IMR-90 (cell line): Measurements from ENCODE around the gene DDI2. TPM values are rescaled to one million over a fixed set of nuclear protein-coding genes. Genes with fewer than 3 reads are reported as not detected.
"Not testable (repeated sequence)": the region's sequence is repeated elsewhere in the genome, so short reads cannot be mapped to it uniquely, and the experiment has no call there.

Source experiments
- ATAC-seq: fragments of 200-7000 bp; cut with Tn5 transposase; 2 replicates; pipeline ENCODE4 v1.9.1; 2020; ENCODE audit warnings: low read depth, mild to moderate bottlenecking, moderate library complexity
- BruUV-seq: library from RNA; stranded (reverse); fragments of 400-500 nt; replicated peaks from 2 replicates; lab custom pipeline; 2021; lab: Mats Ljungman, UMichigan
- CTCF ChIA-PET: fragments of 300-600 bp; formaldehyde crosslinking; extraction: SDS; loops from one replicate; lab custom pipeline; 2021; ENCODE audit warnings: antibody characterized with exemption; lab: Yijun Ruan, JAX
- POLR2A ChIA-PET: fragments of 300-600 bp; sonication (Branson Sonifier 250); formaldehyde crosslinking; loops from one replicate; lab custom pipeline; 2022; ENCODE audit warnings: antibody characterized with exemption; ENCODE audit not compliant: unreplicated experiment; lab: Charles Lee
- DNase-seq: peaks from one replicate; pipeline ENCODE4 v3.0.0; 2013
- H2AFZ ChIP-seq: replicated peaks from 2 replicates; pipeline ENCODE3; 2013; ENCODE audit warnings: low read length, mild to moderate bottlenecking; ENCODE audit not compliant: poor library complexity
- H2AK5ac ChIP-seq: 2 replicates; pipeline ENCODE4 v1.6.1; 2013; ENCODE audit warnings: low read depth, low read length, inconsistent platforms
- H2AK9ac ChIP-seq: replicated peaks from 2 replicates; pipeline ENCODE3; 2013; ENCODE audit warnings: mild to moderate bottlenecking, low read depth, low read length, moderate library complexity; ENCODE audit not compliant: poor library complexity
- H2BK120ac ChIP-seq: 2 replicates; pipeline ENCODE4 v1.6.1; 2013; ENCODE audit warnings: low read depth, low read length, inconsistent platforms
- H2BK15ac ChIP-seq: 3 replicates; pipeline ENCODE4 v1.6.1; 2013; ENCODE audit warnings: low read depth, low read length, inconsistent platforms
- H2BK20ac ChIP-seq: 2 replicates; pipeline ENCODE4 v1.6.1; 2013; ENCODE audit warnings: low read depth, mild to moderate bottlenecking, inconsistent platforms, low read length, moderate library complexity
- H2BK5ac ChIP-seq: 2 replicates; pipeline ENCODE4 v1.6.1; 2013; ENCODE audit warnings: mild to moderate bottlenecking, low read depth, low read length, inconsistent platforms; ENCODE audit not compliant: poor library complexity, severe bottlenecking
- H3K14ac ChIP-seq: replicated peaks from 2 replicates; pipeline ENCODE4 v1.6.1; 2013; ENCODE audit warnings: low read depth, low read length, inconsistent platforms
- H3K18ac ChIP-seq: 2 replicates; pipeline ENCODE4 v1.6.1; 2013; ENCODE audit warnings: low read depth, low read length, control low read depth
- H3K23ac ChIP-seq: 2 replicates; pipeline ENCODE4 v1.6.1; 2013; ENCODE audit warnings: low read depth, low read length, inconsistent platforms
- H3K27ac ChIP-seq: 2 replicates; pipeline ENCODE4 v1.5.1; 2013; ENCODE audit warnings: mild to moderate bottlenecking, control low read depth, low read length; ENCODE audit not compliant: insufficient read depth
- H3K27me3 ChIP-seq: 2 replicates; pipeline ENCODE4 v1.6.1; 2013; ENCODE audit warnings: low read length; ENCODE audit not compliant: control insufficient read depth, insufficient read depth
- H3K36me3 ChIP-seq: 2 replicates; pipeline ENCODE4 v1.6.1; 2013; ENCODE audit warnings: low read length, mixed read lengths; ENCODE audit not compliant: control insufficient read depth, insufficient read depth
- H3K4ac ChIP-seq: 2 replicates; pipeline ENCODE4 v1.6.1; 2013; ENCODE audit warnings: low read depth, low read length, inconsistent platforms
- H3K4me1 ChIP-seq: 2 replicates; pipeline ENCODE4 v1.6.1; 2013; ENCODE audit warnings: low read length, mixed read lengths; ENCODE audit not compliant: control insufficient read depth, insufficient read depth
- H3K4me2 ChIP-seq: 2 replicates; pipeline ENCODE4 v1.6.1; 2013; ENCODE audit warnings: low read depth, mild to moderate bottlenecking, control low read depth, low read length, moderate library complexity
- H3K4me3 ChIP-seq: 2 replicates; pipeline ENCODE4 v1.5.1; 2013; ENCODE audit warnings: low read depth, mild to moderate bottlenecking, control low read depth, low read length, moderate library complexity; ENCODE audit not compliant: insufficient read depth
- H3K56ac ChIP-seq: 2 replicates; pipeline ENCODE4 v1.6.1; 2013; ENCODE audit warnings: low read length, inconsistent platforms; ENCODE audit not compliant: insufficient read depth; ENCODE audit errors: extremely low read depth
- H3K79me1 ChIP-seq, 2 experiments: 2 replicates each; pipeline ENCODE4 v1.6.1; 2013; ENCODE audit warnings: low read length in 2 of 2, inconsistent platforms in 1 of 2, low read depth in 1 of 2
- H3K9ac ChIP-seq: 2 replicates; pipeline ENCODE4 v1.6.1; 2013; ENCODE audit warnings: low read depth, low read length, control low read depth
- H3K9me1 ChIP-seq: 2 replicates; pipeline ENCODE4 v1.6.1; 2013; ENCODE audit warnings: low read length, inconsistent platforms; ENCODE audit not compliant: insufficient read depth
- H3K9me3 ChIP-seq: 2 replicates; pipeline ENCODE4 v1.6.1; 2013; ENCODE audit warnings: low read length; ENCODE audit not compliant: control insufficient read depth, insufficient read depth
- H4K20me1 ChIP-seq: 2 replicates; pipeline ENCODE4 v1.6.1; 2013; ENCODE audit warnings: low read length, inconsistent platforms; ENCODE audit not compliant: insufficient read depth
- H4K5ac ChIP-seq: 2 replicates; pipeline ENCODE4 v1.6.1; 2013; ENCODE audit warnings: mild to moderate bottlenecking, low read depth, low read length, control low read depth
- H4K8ac ChIP-seq, 2 experiments: 2 replicates each; pipeline ENCODE4 v1.6.1; 2013; ENCODE audit warnings: low read depth in 2 of 2, low read length in 2 of 2, control low read depth in 1 of 2, inconsistent platforms in 1 of 2
- H4K91ac ChIP-seq: 2 replicates; pipeline ENCODE4 v1.6.1; 2013; ENCODE audit warnings: low read depth, low read length, inconsistent platforms; ENCODE audit not compliant: insufficient read depth
- WGBS, 2 experiments: methylation state at CpG; one replicate each; pipeline versions ENCODE4 v1.1.5 to v1.1.7; 2013; ENCODE audit warnings: missing lambda C conversion rate in 2 of 2; ENCODE audit not compliant: insufficient read length in 1 of 2; ENCODE audit errors: extremely low coverage in 2 of 2; 5-methylcytosine and 5-hydroxymethylcytosine counted together
- dilution Hi-C: fragments of 300-500 bp; cut with HindIII; formaldehyde crosslinking; loops from one replicate; pipeline ENCODE4 v1.14.3; 2018; ENCODE audit warnings: low sequenced_read_pairs; ENCODE audit not compliant: unreplicated experiment
- in situ Hi-C: fragments of 300-500 bp; cut with MboI; formaldehyde crosslinking; loops from 3 replicates; pipeline ENCODE4 v1.14.3; 2019; ENCODE audit warnings: low sequenced_read_pairs, inconsistent platforms, mixed read lengths
- intact Hi-C: fragments of 100-400 bp; cut with micrococcal nuclease; formaldehyde crosslinking; loops from 2 replicates; pipeline ENCODE4 v1.10.0; 2022
- polyA plus RNA-seq, 3 experiments: library from polyadenylated mRNA; depleted of rRNA; stranded (reverse); fragments of >200 nt; gene quantifications; 2 replicates each; pipeline ENCODE4 v1.2.3, GENCODE V29; 2012; ENCODE audit warnings: low replicate concordance in 1 of 3
- total RNA-seq: library from RNA; depleted of rRNA; stranded (reverse); fragments of >200 nt; gene quantifications from 2 replicates; pipeline ENCODE4 v1.2.3, GENCODE V29; 2012

Gene DDI2
- total and polyA plus RNA-seq, 2 of the 4 experiments (the other 2 are of a cell fraction) = 6.0 to 13.4 TPM

- H2BK5ac ChIP-seq, CTCF ChIA-PET, H3K9ac ChIP-seq, H2AK5ac ChIP-seq, H3K56ac ChIP-seq, H2BK20ac ChIP-seq, H3K23ac ChIP-seq, POLR2A ChIA-PET, DNase-seq, H2AK9ac ChIP-seq, H3K14ac ChIP-seq, H3K27ac ChIP-seq, H3K4ac ChIP-seq, H2AFZ ChIP-seq, H3K4me3 ChIP-seq, intact Hi-C loops, H3K9me3 ChIP-seq, H2BK15ac ChIP-seq, ATAC-seq, H2BK120ac ChIP-seq, H4K8ac ChIP-seq, H3K36me3 ChIP-seq, in situ Hi-C loops, H3K27me3 ChIP-seq, H4K91ac ChIP-seq, BruUV-seq, H3K18ac ChIP-seq, dilution Hi-C loops, H4K5ac ChIP-seq, H3K4me2 ChIP-seq: not testable (repeated sequence)
- Histone ChIP-seq H4K20me1 (peaks cover 40% of the 10 kb centered on the region), H3K79me1 (peaks cover 36 to 77% of the 10 kb centered on the region in 2 experiments), H3K9me1 (peaks cover 10% of the 10 kb centered on the region), H3K4me1 (peaks cover 12% of the 10 kb centered on the region; the same call in 1 of the 2 replicates)
- WGBS, 2 experiments = no CpG with 5 or more reads among the region's 4 CpGs
These were observed 82.1 kb downstream of the DDI2 start for GRCh38 chr1:15699321-15699720.
